Smooth muscle cell (in vitro differentiated cells): Measurements from ENCODE around the gene MMS19. TPM values are rescaled to one million over a fixed set of nuclear protein-coding genes. Genes with fewer than 3 reads are reported as not detected.

Experiments
- DNase-seq: peaks from one replicate; lab custom pipeline; 2025; ENCODE audit not compliant: unreplicated experiment; lab: John Stamatoyannopoulos, UW
- H2AFZ ChIP-seq: fragments of 200-600 bp; sonication (generic); 2 replicates; pipeline ENCODE4 v1.6.0; 2016; ENCODE audit warnings: antibody characterized with exemption, low read depth, mild to moderate bottlenecking
- H3F3A ChIP-seq: fragments of 200-600 bp; sonication (generic); 2 replicates; pipeline ENCODE4 v1.6.0; 2017; ENCODE audit warnings: antibody characterized with exemption, low read depth
- H3K27ac ChIP-seq: fragments of 200-600 bp; sonication (generic); 2 replicates; pipeline ENCODE4 v1.5.1; 2016; ENCODE audit warnings: low read depth, mild to moderate bottlenecking
- H3K27me3 ChIP-seq: fragments of 200-600 bp; sonication (generic); 2 replicates; pipeline ENCODE4 v1.6.1; 2016; ENCODE audit warnings: low read depth, mild to moderate bottlenecking
- H3K36me3 ChIP-seq: fragments of 200-600 bp; sonication (generic); 2 replicates; pipeline ENCODE4 v1.5.1; 2016; ENCODE audit warnings: low read depth
- H3K4me1 ChIP-seq: fragments of 200-600 bp; sonication (generic); 2 replicates; pipeline ENCODE4 v1.5.1; 2016; ENCODE audit warnings: low read depth
- H3K4me2 ChIP-seq: fragments of 200-600 bp; sonication (generic); 2 replicates; pipeline ENCODE4 v1.6.0; 2016; ENCODE audit warnings: mild to moderate bottlenecking
- H3K4me3 ChIP-seq: fragments of 200-600 bp; sonication (generic); 2 replicates; pipeline ENCODE4 v1.5.1; 2016; ENCODE audit warnings: mild to moderate bottlenecking
- H3K79me2 ChIP-seq: fragments of 200-600 bp; sonication (generic); 2 replicates; pipeline ENCODE4 v1.6.0; 2016; ENCODE audit warnings: low read depth, mild to moderate bottlenecking
- H3K9ac ChIP-seq: fragments of 200-600 bp; sonication (generic); 2 replicates; pipeline ENCODE4 v1.6.0; 2016; ENCODE audit warnings: low read depth
- H3K9me3 ChIP-seq: fragments of 200-600 bp; sonication (generic); replicated peaks from 2 replicates; pipeline ENCODE4 v1.5.1; 2016; ENCODE audit warnings: low read depth
- H4K20me1 ChIP-seq: fragments of 200-600 bp; sonication (generic); 2 replicates; pipeline ENCODE4 v1.6.0; 2016; ENCODE audit warnings: low read depth
- CTCF ChIP-seq: fragments of 200-600 bp; sonication (generic); IDR thresholded peaks from 2 replicates; pipeline ENCODE4 v1.5.1; 2017; ENCODE audit warnings: borderline replicate concordance, mild to moderate bottlenecking, antibody characterized with exemption; ENCODE audit not compliant: insufficient read depth, poor library complexity, severe bottlenecking
- WGBS: methylation state at CpG from one replicate; pipeline ENCODE4 v1.1.7; 2016; ENCODE audit warnings: low lambda C conversion rate; 5-methylcytosine and 5-hydroxymethylcytosine counted together
- polyA plus RNA-seq: library from polyadenylated mRNA; unstranded; fragments of >200 nt; fragmentation: Nextera tagmentation; extraction: Ambion mirVana; gene quantifications from 2 replicates; pipeline ENCODE4 v1.2.1, GENCODE V29; 2016
- total RNA-seq: library from RNA; depleted of rRNA; stranded (reverse); fragments of >200 nt; gene quantifications from 2 replicates; pipeline ENCODE4 v1.2.3, GENCODE V29; 2014

MMS19 gene
- total and polyA plus RNA-seq, 2 experiments from 2014 or later, result 76.8 to 97.9 TPM

- TF ChIP-seq CTCF, result no peak
- DNase-seq, result no peak
- WGBS, result 98% methylated on average over 7 of the region's 7 CpGs
- H3K4me3 ChIP-seq, result no peak overlapping the region
- H3K4me1 ChIP-seq, result no peaks in the 10 kb centered on the region
- H3K9ac ChIP-seq, result no peak overlapping the region
- H3K27ac ChIP-seq, result no peak overlapping the region
- no peaks in the 10 kb centered on the region for H3K27me3 ChIP-seq
- H3K9me3 ChIP-seq, result no peaks in the 10 kb centered on the region
- no peak overlapping the region for H3K4me2 ChIP-seq
- H4K20me1 ChIP-seq, result peaks cover 21% of the 10 kb centered on the region
- H3K36me3 ChIP-seq, result peaks cover 15% of the 10 kb centered on the region
- H3F3A ChIP-seq, result peaks cover 31% of the 10 kb centered on the region
- no peaks in the 10 kb centered on the region for H3K79me2 ChIP-seq
- no peak overlapping the region for H2AFZ ChIP-seq
Measured at GRCh38 chr10:97459111-97459510, 39.1 kb downstream of the MMS19 start.

GRCh38 chr10:97456686-97457065 is 41.5 kb downstream of the MMS19 start:
- no peak overlapping the region for H3K4me3 ChIP-seq
- peaks cover 44% of the 10 kb centered on the region for H4K20me1 ChIP-seq
- H3K79me2 ChIP-seq, result peaks cover 4% of the 10 kb centered on the region
- no peak overlapping the region for H3K4me2 ChIP-seq
- H3K36me3 ChIP-seq, result peaks cover 10% of the 10 kb centered on the region
- H2AFZ ChIP-seq, result no peak overlapping the region
- DNase-seq, result no peak
- H3K9ac ChIP-seq, result no peak overlapping the region
- H3K9me3 ChIP-seq, result no peaks in the 10 kb centered on the region
- no peak for TF ChIP-seq CTCF
- H3K4me1 ChIP-seq, result no peaks in the 10 kb centered on the region
- H3K27ac ChIP-seq, result peak overlapping the region; percentile 19
- WGBS, result 77% methylated on average over 3 of the region's 3 CpGs
- peaks cover 27% of the 10 kb centered on the region for H3F3A ChIP-seq
- no peaks in the 10 kb centered on the region for H3K27me3 ChIP-seq

- Histone ChIP-seq H3F3A (peaks cover 27% of the 10 kb centered on the region), H3K27me3 (no peaks in the 10 kb centered on the region), H3K4me3 (no peak overlapping the region), H3K4me1 (no peaks in the 10 kb centered on the region), H3K36me3 (peaks cover 5% of the 10 kb centered on the region), H3K4me2 (no peak overlapping the region), H2AFZ (no peak overlapping the region), H3K9me3 (no peaks in the 10 kb centered on the region), H3K9ac (no peak overlapping the region), H3K79me2 (peaks cover 9% of the 10 kb centered on the region), H3K27ac (peak overlapping the region; percentile 19), H4K20me1 (peaks cover 49% of the 10 kb centered on the region)
- no peak for DNase-seq
- TF ChIP-seq CTCF, result no peak
- WGBS, result 84% methylated on average over 5 of the region's 5 CpGs
Measured at GRCh38 chr10:97456034-97456685, 42.1 kb downstream of the MMS19 start.
